ENCODE data around the gene CCNB2. TPM values are rescaled to one million over a fixed set of nuclear protein-coding genes. Genes with fewer than 3 reads are reported as not detected.

Gene CCNB2
- total RNA-seq, 1 donor, result 8.0 TPM

- Histone ChIP-seq H3K79me2 (ENCODE audit: insufficient read depth, low read length) (no peaks in the 10 kb centered on the region), H4K20me1 (ENCODE audit: insufficient read depth, low read length) (no peaks in the 10 kb centered on the region), H3K4me2 (ENCODE audit: insufficient read depth, low read length) (no peak overlapping the region), H3K27me3 (ENCODE audit: insufficient read depth, low read length) (no peaks in the 10 kb centered on the region), H3K4me3 (ENCODE audit: insufficient read depth, low read length) (no peak overlapping the region), H3K27ac (ENCODE audit: low read depth, low read length) (no peak overlapping the region), H3K36me3 (ENCODE audit: insufficient read depth, low read length) (peaks cover 46% of the 10 kb centered on the region), H2AFZ (ENCODE audit: low read length) (no peak overlapping the region), H3K9me3 (ENCODE audit: low read depth, low read length) (peaks cover 3% of the 10 kb centered on the region), H3K4me1 (ENCODE audit: insufficient read depth, low read length) (no peaks in the 10 kb centered on the region)
- TF ChIP-seq, protein P1, sequence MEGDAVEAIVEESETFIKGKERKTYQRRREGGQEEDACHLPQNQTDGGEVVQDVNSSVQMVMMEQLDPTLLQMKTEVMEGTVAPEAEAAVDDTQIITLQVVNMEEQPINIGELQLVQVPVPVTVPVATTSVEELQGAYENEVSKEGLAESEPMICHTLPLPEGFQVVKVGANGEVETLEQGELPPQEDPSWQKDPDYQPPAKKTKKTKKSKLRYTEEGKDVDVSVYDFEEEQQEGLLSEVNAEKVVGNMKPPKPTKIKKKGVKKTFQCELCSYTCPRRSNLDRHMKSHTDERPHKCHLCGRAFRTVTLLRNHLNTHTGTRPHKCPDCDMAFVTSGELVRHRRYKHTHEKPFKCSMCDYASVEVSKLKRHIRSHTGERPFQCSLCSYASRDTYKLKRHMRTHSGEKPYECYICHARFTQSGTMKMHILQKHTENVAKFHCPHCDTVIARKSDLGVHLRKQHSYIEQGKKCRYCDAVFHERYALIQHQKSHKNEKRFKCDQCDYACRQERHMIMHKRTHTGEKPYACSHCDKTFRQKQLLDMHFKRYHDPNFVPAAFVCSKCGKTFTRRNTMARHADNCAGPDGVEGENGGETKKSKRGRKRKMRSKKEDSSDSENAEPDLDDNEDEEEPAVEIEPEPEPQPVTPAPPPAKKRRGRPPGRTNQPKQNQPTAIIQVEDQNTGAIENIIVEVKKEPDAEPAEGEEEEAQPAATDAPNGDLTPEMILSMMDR (IDR thresholded peaks at IDR 0.05; ENCODE audit: extremely low read depth, low read depth, low read length), result no peak
- peak; percentile 49 for DNase-seq (ENCODE audit: insufficient read length, low spot score, missing footprints)
Observed at GRCh38 chr15:59069430-59069829, 35.5 kb upstream of the CCNB2 start.

GRCh38 chr15:59074607-59075006 is 30.3 kb upstream of the CCNB2 start:
- no peak for DNase-seq (ENCODE audit: insufficient read length, low spot score, missing footprints)
- H3K4me1 ChIP-seq (ENCODE audit: insufficient read depth, low read length), result no peaks in the 10 kb centered on the region
- TF ChIP-seq, protein P1 (IDR thresholded peaks at IDR 0.05; ENCODE audit: extremely low read depth, low read depth, low read length), result no peak
- H3K9me3 ChIP-seq (ENCODE audit: low read depth, low read length), result peaks cover 3% of the 10 kb centered on the region
- H3K27me3 ChIP-seq (ENCODE audit: insufficient read depth, low read length), result no peaks in the 10 kb centered on the region
- H3K4me2 ChIP-seq (ENCODE audit: insufficient read depth, low read length), result no peak overlapping the region
- H3K36me3 ChIP-seq (ENCODE audit: insufficient read depth, low read length), result peaks cover 42% of the 10 kb centered on the region
- H4K20me1 ChIP-seq (ENCODE audit: insufficient read depth, low read length), result peaks cover 4% of the 10 kb centered on the region
- no peak overlapping the region for H3K4me3 ChIP-seq (ENCODE audit: insufficient read depth, low read length)
- H3K79me2 ChIP-seq (ENCODE audit: insufficient read depth, low read length), result peaks cover 2% of the 10 kb centered on the region
- no peak overlapping the region for H3K27ac ChIP-seq (ENCODE audit: low read depth, low read length)
- H2AFZ ChIP-seq (ENCODE audit: low read length), result no peak overlapping the region

GRCh38 chr15:59087731-59088130 is 17.2 kb upstream of the CCNB2 start:
- H3K4me3 ChIP-seq (ENCODE audit: insufficient read depth, low read length), result no peak overlapping the region
- H3K4me1 ChIP-seq (ENCODE audit: insufficient read depth, low read length), result no peaks in the 10 kb centered on the region
- TF ChIP-seq, protein P1 (IDR thresholded peaks at IDR 0.05; ENCODE audit: extremely low read depth, low read depth, low read length), result no peak
- no peaks in the 10 kb centered on the region for H4K20me1 ChIP-seq (ENCODE audit: insufficient read depth, low read length)
- H3K36me3 ChIP-seq (ENCODE audit: insufficient read depth, low read length), result peaks cover 43% of the 10 kb centered on the region
- H3K79me2 ChIP-seq (ENCODE audit: insufficient read depth, low read length), result no peaks in the 10 kb centered on the region
- H3K9me3 ChIP-seq (ENCODE audit: low read depth, low read length), result no peaks in the 10 kb centered on the region
- no peak for DNase-seq (ENCODE audit: insufficient read length, low spot score, missing footprints)
- no peak overlapping the region for H3K4me2 ChIP-seq (ENCODE audit: insufficient read depth, low read length)
- no peaks in the 10 kb centered on the region for H3K27me3 ChIP-seq (ENCODE audit: insufficient read depth, low read length)
- H3K27ac ChIP-seq (ENCODE audit: low read depth, low read length), result no peak overlapping the region
- H2AFZ ChIP-seq (ENCODE audit: low read length), result no peak overlapping the region

GRCh38 chr15:59094077-59094476 is 10.9 kb upstream of the CCNB2 start:
- H3K79me2 ChIP-seq (ENCODE audit: insufficient read depth, low read length), result no peaks in the 10 kb centered on the region
- no peak for DNase-seq (ENCODE audit: insufficient read length, low spot score, missing footprints)
- H3K9me3 ChIP-seq (ENCODE audit: low read depth, low read length), result no peaks in the 10 kb centered on the region
- no peak overlapping the region for H3K27ac ChIP-seq (ENCODE audit: low read depth, low read length)
- H3K4me3 ChIP-seq (ENCODE audit: insufficient read depth, low read length), result no peak overlapping the region
- H2AFZ ChIP-seq (ENCODE audit: low read length), result no peak overlapping the region
- no peaks in the 10 kb centered on the region for H3K4me1 ChIP-seq (ENCODE audit: insufficient read depth, low read length)
- no peaks in the 10 kb centered on the region for H4K20me1 ChIP-seq (ENCODE audit: insufficient read depth, low read length)
- TF ChIP-seq, protein P1 (IDR thresholded peaks at IDR 0.05; ENCODE audit: extremely low read depth, low read depth, low read length), result no peak
- H3K27me3 ChIP-seq (ENCODE audit: insufficient read depth, low read length), result no peaks in the 10 kb centered on the region
- no peak overlapping the region for H3K4me2 ChIP-seq (ENCODE audit: insufficient read depth, low read length)
- peaks cover 50% of the 10 kb centered on the region for H3K36me3 ChIP-seq (ENCODE audit: insufficient read depth, low read length)

All from osteoblast (primary cell).